ENCODE measurements around the gene PDIA6.
"Not testable (repeated sequence)": the region's sequence is repeated elsewhere in the genome, so short reads cannot be mapped to it uniquely, and the experiment has no call there.

Gene PDIA6

GRCh38 chr2:10818305-10818704 is 5.7 kb upstream of the PDIA6 start:
- not testable (repeated sequence) for H2AFZ ChIP-seq (ENCODE audit: low read depth, low read length); H2BK5ac ChIP-seq (ENCODE audit: low read depth, low read length, poor library complexity, severe bottlenecking); H4K91ac ChIP-seq (ENCODE audit: low read length); H3K4me3 ChIP-seq (ENCODE audit: insufficient read depth in 1 of 2, low read depth in 1 of 2, low read length in 2 of 2); H3K79me1 ChIP-seq (replicated peaks; ENCODE audit: low read length, poor library complexity, severe bottlenecking); H2AK5ac ChIP-seq (ENCODE audit: low read length, severe bottlenecking); H3K18ac ChIP-seq (ENCODE audit: low read depth in 1 of 2, low read length in 2 of 2); H4K8ac ChIP-seq (ENCODE audit: low read length); H2BK120ac ChIP-seq (ENCODE audit: low read depth, low read length); H3K4me1 ChIP-seq (ENCODE audit: control insufficient read depth, insufficient read depth, low read depth, low read length); DNase-seq; H3K4me2 ChIP-seq (ENCODE audit: low read length, poor library complexity, severe bottlenecking); H3K9me3 ChIP-seq (ENCODE audit: control insufficient read depth, low read length); H3K9ac ChIP-seq (ENCODE audit: low read length); H3K27ac ChIP-seq (ENCODE audit: low read length, poor library complexity, severe bottlenecking); H3K14ac ChIP-seq (ENCODE audit: low read length in 2 of 2); H2BK15ac ChIP-seq (ENCODE audit: low read depth, poor library complexity, severe bottlenecking); H3K36me3 ChIP-seq (ENCODE audit: control insufficient read depth in 1 of 2, insufficient read depth in 2 of 2, low read depth in 1 of 2, low read length in 2 of 2); H3K4ac ChIP-seq (ENCODE audit: low read depth in 1 of 2, low read length in 2 of 2); H2BK12ac ChIP-seq (ENCODE audit: low read length in 2 of 2); H3K23ac ChIP-seq (ENCODE audit: low read length in 2 of 2)
- H3K27me3 ChIP-seq (ENCODE audit: control insufficient read depth in 1 of 2, insufficient read depth in 1 of 2, low read length in 2 of 2) = peaks cover 34 to 50% of the 10 kb centered on the region in 2 experiments
- WGBS = no CpG with 5 or more reads among the region's 3 CpGs

GRCh38 chr2:10817413-10817812 is 4.8 kb upstream of the PDIA6 start:
- H3K4me3 ChIP-seq (ENCODE audit: insufficient read depth in 1 of 2, low read depth in 1 of 2, low read length in 2 of 2) = no peak overlapping the region
- H3K9me3 ChIP-seq (ENCODE audit: control insufficient read depth, low read length) = no peaks in the 10 kb centered on the region
- no peak overlapping the region for H3K14ac ChIP-seq (ENCODE audit: low read length in 2 of 2)
- H3K9ac ChIP-seq (ENCODE audit: low read length) = no peak overlapping the region
- no peaks in the 10 kb centered on the region for H3K36me3 ChIP-seq (ENCODE audit: control insufficient read depth in 1 of 2, insufficient read depth in 2 of 2, low read depth in 1 of 2, low read length in 2 of 2)
- no peak overlapping the region for H3K4me2 ChIP-seq (ENCODE audit: low read length, poor library complexity, severe bottlenecking)
- H2BK12ac ChIP-seq (ENCODE audit: low read length in 2 of 2) = no peak overlapping the region
- peaks cover 32 to 41% of the 10 kb centered on the region in 2 experiments for H3K27me3 ChIP-seq (ENCODE audit: control insufficient read depth in 1 of 2, insufficient read depth in 1 of 2, low read length in 2 of 2)
- H3K18ac ChIP-seq (ENCODE audit: low read depth in 1 of 2, low read length in 2 of 2) = no peak overlapping the region
- peaks cover 1% of the 10 kb centered on the region for H3K79me1 ChIP-seq (replicated peaks; ENCODE audit: low read length, poor library complexity, severe bottlenecking)
- no peak overlapping the region for H4K8ac ChIP-seq (ENCODE audit: low read length)
- no peak overlapping the region for H2BK5ac ChIP-seq (ENCODE audit: low read depth, low read length, poor library complexity, severe bottlenecking)
- H4K91ac ChIP-seq (ENCODE audit: low read length) = no peak overlapping the region
- no peak overlapping the region for H3K23ac ChIP-seq (ENCODE audit: low read length in 2 of 2)
- H3K4ac ChIP-seq (ENCODE audit: low read depth in 1 of 2, low read length in 2 of 2) = no peak overlapping the region
- no peak overlapping the region for H2BK15ac ChIP-seq (ENCODE audit: low read depth, poor library complexity, severe bottlenecking)
- no peak overlapping the region for H3K27ac ChIP-seq (ENCODE audit: low read length, poor library complexity, severe bottlenecking)
- H2BK120ac ChIP-seq (ENCODE audit: low read depth, low read length) = no peak overlapping the region
- no peak for DNase-seq
- no peak overlapping the region for H2AFZ ChIP-seq (ENCODE audit: low read depth, low read length)
- WGBS = 39% methylated on average over 5 of the region's 5 CpGs
- H3K4me1 ChIP-seq (ENCODE audit: control insufficient read depth, insufficient read depth, low read depth, low read length) = peaks cover 9% of the 10 kb centered on the region
- H2AK5ac ChIP-seq (ENCODE audit: low read length, severe bottlenecking) = no peak overlapping the region

DNA sequence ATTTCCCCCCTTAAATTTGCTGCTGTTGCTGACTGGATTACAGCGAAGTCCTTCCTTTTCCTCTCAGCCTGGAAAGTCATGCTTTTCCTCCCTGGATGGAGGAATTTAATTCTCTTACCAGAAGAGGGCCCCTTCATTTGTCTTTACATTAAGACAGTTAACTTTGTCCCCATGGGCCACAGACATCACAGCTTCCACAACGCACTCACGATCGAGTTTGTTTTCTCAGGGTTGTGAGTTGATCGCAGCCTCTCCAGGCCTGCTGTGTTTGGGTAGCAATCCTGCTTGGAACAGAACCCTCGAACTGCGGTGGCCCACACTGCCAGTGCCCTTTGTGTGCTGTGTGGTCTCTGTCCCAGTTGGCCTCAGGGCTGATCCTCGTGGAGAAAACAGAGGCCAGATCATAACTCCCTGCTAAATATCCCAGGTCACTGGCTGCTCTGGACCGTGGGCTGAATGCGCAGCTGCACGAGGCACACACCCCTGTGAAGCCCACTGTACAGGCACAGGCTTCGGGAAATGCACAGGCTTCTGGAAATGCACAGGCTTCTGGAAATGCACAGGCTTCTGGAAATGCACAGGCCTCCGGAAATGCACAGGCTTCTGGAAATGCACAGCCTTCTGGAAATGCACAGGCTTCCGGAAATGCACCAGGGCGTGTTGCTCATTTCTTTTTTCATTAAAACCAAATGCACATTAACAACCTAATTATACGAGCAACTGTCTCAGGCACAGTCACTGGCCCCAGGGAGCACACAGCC is 2.2 kb upstream of the PDIA6 start:
- H3K23ac ChIP-seq (ENCODE audit: low read length in 2 of 2) = no peak overlapping the region
- 63% methylated on average over 16 of the region's 16 CpGs for WGBS

DNA sequence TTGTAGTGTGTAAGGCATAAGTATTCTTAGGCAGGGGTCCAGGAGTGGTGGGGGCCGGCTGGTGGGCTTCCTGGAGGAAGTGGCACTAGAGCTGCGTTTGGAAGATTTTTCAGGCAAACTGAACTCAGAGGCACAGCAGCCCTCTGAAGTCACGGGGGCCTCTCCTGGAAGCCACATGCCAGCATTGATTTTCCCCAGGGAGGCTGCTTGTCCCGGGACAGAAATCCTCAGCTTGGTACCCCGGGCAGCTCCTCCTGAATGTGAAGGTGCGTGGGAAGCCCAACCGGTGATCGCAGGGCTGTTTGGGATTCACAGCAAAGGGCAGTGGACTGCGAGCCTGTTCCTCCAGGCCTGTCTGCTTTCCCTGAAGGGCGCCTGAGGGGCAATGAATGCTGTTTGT is 1.6 kb upstream of the PDIA6 start:
- H2BK5ac ChIP-seq (ENCODE audit: low read depth, low read length, poor library complexity, severe bottlenecking) = no peak overlapping the region
- H3K27ac ChIP-seq (ENCODE audit: low read length, poor library complexity, severe bottlenecking) = no peak overlapping the region
- H3K18ac ChIP-seq (ENCODE audit: low read depth in 1 of 2, low read length in 2 of 2) = peak overlapping the region; percentile 19 to 28
- peak overlapping the region; percentile 90 for H2AFZ ChIP-seq (ENCODE audit: low read depth, low read length)
- peak overlapping the region; percentile 16 for H2BK15ac ChIP-seq (ENCODE audit: low read depth, poor library complexity, severe bottlenecking)
- no peak for DNase-seq
- H3K27me3 ChIP-seq (ENCODE audit: control insufficient read depth in 1 of 2, insufficient read depth in 1 of 2, low read length in 2 of 2) = peaks cover 13 to 18% of the 10 kb centered on the region in 2 experiments
- no peak overlapping the region for H3K14ac ChIP-seq (ENCODE audit: low read length in 2 of 2)
- H3K9me3 ChIP-seq (ENCODE audit: control insufficient read depth, low read length) = no peaks in the 10 kb centered on the region
- H2BK12ac ChIP-seq (ENCODE audit: low read length in 2 of 2) = peak overlapping the region in 1 of 2 experiments; percentile 83
- H2BK120ac ChIP-seq (ENCODE audit: low read depth, low read length) = no peak overlapping the region
- H4K91ac ChIP-seq (ENCODE audit: low read length) = no peak overlapping the region
- peak overlapping the region; percentile 94 for H4K8ac ChIP-seq (ENCODE audit: low read length)
- H3K9ac ChIP-seq (ENCODE audit: low read length) = peak overlapping the region; percentile 22
- H3K4me3 ChIP-seq (ENCODE audit: insufficient read depth in 1 of 2, low read depth in 1 of 2, low read length in 2 of 2) = no peak overlapping the region
- H3K79me1 ChIP-seq (replicated peaks; ENCODE audit: low read length, poor library complexity, severe bottlenecking) = peaks cover 1% of the 10 kb centered on the region
- no peak overlapping the region for H2AK5ac ChIP-seq (ENCODE audit: low read length, severe bottlenecking)
- H3K36me3 ChIP-seq (ENCODE audit: control insufficient read depth in 1 of 2, insufficient read depth in 2 of 2, low read depth in 1 of 2, low read length in 2 of 2) = no peaks in the 10 kb centered on the region
- H3K4me1 ChIP-seq (ENCODE audit: control insufficient read depth, insufficient read depth, low read depth, low read length) = peaks cover 14% of the 10 kb centered on the region
- no peak overlapping the region for H3K23ac ChIP-seq (ENCODE audit: low read length in 2 of 2)
- 44% methylated on average over 10 of the region's 10 CpGs for WGBS
- H3K4ac ChIP-seq (ENCODE audit: low read depth in 1 of 2, low read length in 2 of 2) = peak overlapping the region in 1 of 2 experiments; percentile 35
- H3K4me2 ChIP-seq (ENCODE audit: low read length, poor library complexity, severe bottlenecking) = no peak overlapping the region

More for the DNA sequence above, 2.2 kb upstream of the PDIA6 start:
- H3K9ac ChIP-seq (ENCODE audit: low read length) = peak overlapping the region; percentile 22
- H3K4me2 ChIP-seq (ENCODE audit: low read length, poor library complexity, severe bottlenecking) = no peak overlapping the region
- H4K8ac ChIP-seq (ENCODE audit: low read length) = peak overlapping the region; percentile 98
- H2BK5ac ChIP-seq (ENCODE audit: low read depth, low read length, poor library complexity, severe bottlenecking) = no peak overlapping the region
- peak overlapping the region; percentile 82 for H4K91ac ChIP-seq (ENCODE audit: low read length)
- H2AFZ ChIP-seq (ENCODE audit: low read depth, low read length) = peak overlapping the region; percentile 90
- H3K18ac ChIP-seq (ENCODE audit: low read depth in 1 of 2, low read length in 2 of 2) = peak overlapping the region in 1 of 2 experiments; percentile 67
- peaks cover 14% of the 10 kb centered on the region for H3K4me1 ChIP-seq (ENCODE audit: control insufficient read depth, insufficient read depth, low read depth, low read length)
- no peak overlapping the region for H3K14ac ChIP-seq (ENCODE audit: low read length in 2 of 2)
- no peak overlapping the region for H2BK12ac ChIP-seq (ENCODE audit: low read length in 2 of 2)
- H2BK120ac ChIP-seq (ENCODE audit: low read depth, low read length) = no peak overlapping the region
- H3K9me3 ChIP-seq (ENCODE audit: control insufficient read depth, low read length) = no peaks in the 10 kb centered on the region
- H3K4me3 ChIP-seq (ENCODE audit: insufficient read depth in 1 of 2, low read depth in 1 of 2, low read length in 2 of 2) = no peak overlapping the region
- no peak overlapping the region for H2BK15ac ChIP-seq (ENCODE audit: low read depth, poor library complexity, severe bottlenecking)
- H3K27ac ChIP-seq (ENCODE audit: low read length, poor library complexity, severe bottlenecking) = no peak overlapping the region
- H3K79me1 ChIP-seq (replicated peaks; ENCODE audit: low read length, poor library complexity, severe bottlenecking) = peaks cover 1% of the 10 kb centered on the region
- no peaks in the 10 kb centered on the region for H3K36me3 ChIP-seq (ENCODE audit: control insufficient read depth in 1 of 2, insufficient read depth in 2 of 2, low read depth in 1 of 2, low read length in 2 of 2)
- peak overlapping the region in 1 of 2 experiments; percentile 20 for H3K4ac ChIP-seq (ENCODE audit: low read depth in 1 of 2, low read length in 2 of 2)
- no peak for DNase-seq
- peak overlapping the region; percentile 18 for H2AK5ac ChIP-seq (ENCODE audit: low read length, severe bottlenecking)
- H3K27me3 ChIP-seq (ENCODE audit: control insufficient read depth in 1 of 2, insufficient read depth in 1 of 2, low read length in 2 of 2) = peaks cover 17 to 24% of the 10 kb centered on the region in 2 experiments
